ENCODE data around the gene KIF21B.

The KIF21B gene

GRCh38 chr1:200977071-200977754 lies 46.3 kb downstream of the KIF21B start:
- Histone ChIP-seq H3K27me3 (ENCODE audit: control insufficient read depth in 1 of 2, insufficient read depth in 1 of 2, low read length in 2 of 2) (peaks cover 0 to 8% of the 10 kb centered on the region in 2 experiments), H2BK15ac (ENCODE audit: low read depth, poor library complexity, severe bottlenecking) (no peak overlapping the region), H2AK5ac (ENCODE audit: low read length, severe bottlenecking) (no peak overlapping the region), H3K9ac (ENCODE audit: low read length) (no peak overlapping the region), H4K91ac (ENCODE audit: low read length) (no peak overlapping the region), H2BK12ac (ENCODE audit: low read length in 2 of 2) (no peak overlapping the region), H2BK5ac (ENCODE audit: low read depth, low read length, poor library complexity, severe bottlenecking) (no peak overlapping the region), H3K4ac (ENCODE audit: low read depth in 1 of 2, low read length in 2 of 2) (no peak overlapping the region), H4K8ac (ENCODE audit: low read length) (no peak overlapping the region), H3K18ac (ENCODE audit: low read depth in 1 of 2, low read length in 2 of 2) (no peak overlapping the region), H3K27ac (ENCODE audit: low read length, poor library complexity, severe bottlenecking) (no peak overlapping the region), H2AFZ (ENCODE audit: low read depth, low read length) (no peak overlapping the region), H3K23ac (ENCODE audit: low read length in 2 of 2) (no peak overlapping the region), H3K4me3 (ENCODE audit: insufficient read depth in 1 of 2, low read depth in 1 of 2, low read length in 2 of 2) (no peak overlapping the region), H3K4me1 (ENCODE audit: control insufficient read depth, insufficient read depth, low read depth, low read length) (peaks cover 3% of the 10 kb centered on the region), H3K4me2 (ENCODE audit: low read length, poor library complexity, severe bottlenecking) (no peak overlapping the region), H2BK120ac (ENCODE audit: low read depth, low read length) (no peak overlapping the region), H3K14ac (ENCODE audit: low read length in 2 of 2) (no peak overlapping the region), H3K79me1 (replicated peaks; ENCODE audit: low read length, poor library complexity, severe bottlenecking) (no peaks in the 10 kb centered on the region), H3K36me3 (ENCODE audit: control insufficient read depth in 1 of 2, insufficient read depth in 2 of 2, low read depth in 1 of 2, low read length in 2 of 2) (peaks cover 0 to 50% of the 10 kb centered on the region in 2 experiments), H3K9me3 (ENCODE audit: control insufficient read depth, low read length) (no peaks in the 10 kb centered on the region)
- no peak for DNase-seq
- WGBS: 95% methylated on average over 14 of the region's 16 CpGs

- no peaks in the 10 kb centered on the region for H3K9me3 ChIP-seq (ENCODE audit: control insufficient read depth, low read length)
- H2BK12ac ChIP-seq (ENCODE audit: low read length in 2 of 2): no peak overlapping the region
- no peak for DNase-seq
- H2AK5ac ChIP-seq (ENCODE audit: low read length, severe bottlenecking): no peak overlapping the region
- no peak overlapping the region for H3K18ac ChIP-seq (ENCODE audit: low read depth in 1 of 2, low read length in 2 of 2)
- peaks cover 0 to 5% of the 10 kb centered on the region in 2 experiments for H3K27me3 ChIP-seq (ENCODE audit: control insufficient read depth in 1 of 2, insufficient read depth in 1 of 2, low read length in 2 of 2)
- no peak overlapping the region for H4K8ac ChIP-seq (ENCODE audit: low read length)
- H2BK5ac ChIP-seq (ENCODE audit: low read depth, low read length, poor library complexity, severe bottlenecking): no peak overlapping the region
- H2BK15ac ChIP-seq (ENCODE audit: low read depth, poor library complexity, severe bottlenecking): no peak overlapping the region
- H2BK120ac ChIP-seq (ENCODE audit: low read depth, low read length): no peak overlapping the region
- H3K27ac ChIP-seq (ENCODE audit: low read length, poor library complexity, severe bottlenecking): no peak overlapping the region
- H3K23ac ChIP-seq (ENCODE audit: low read length in 2 of 2): no peak overlapping the region
- peaks cover 3% of the 10 kb centered on the region for H3K4me1 ChIP-seq (ENCODE audit: control insufficient read depth, insufficient read depth, low read depth, low read length)
- H4K91ac ChIP-seq (ENCODE audit: low read length): no peak overlapping the region
- H3K4me3 ChIP-seq (ENCODE audit: insufficient read depth in 1 of 2, low read depth in 1 of 2, low read length in 2 of 2): no peak overlapping the region
- 93% methylated on average over 8 of the region's 8 CpGs for WGBS
- H3K4me2 ChIP-seq (ENCODE audit: low read length, poor library complexity, severe bottlenecking): no peak overlapping the region
- no peak overlapping the region for H3K4ac ChIP-seq (ENCODE audit: low read depth in 1 of 2, low read length in 2 of 2)
- H3K9ac ChIP-seq (ENCODE audit: low read length): no peak overlapping the region
- peaks cover 0 to 45% of the 10 kb centered on the region in 2 experiments for H3K36me3 ChIP-seq (ENCODE audit: control insufficient read depth in 1 of 2, insufficient read depth in 2 of 2, low read depth in 1 of 2, low read length in 2 of 2)
- H3K79me1 ChIP-seq (replicated peaks; ENCODE audit: low read length, poor library complexity, severe bottlenecking): no peaks in the 10 kb centered on the region
- no peak overlapping the region for H2AFZ ChIP-seq (ENCODE audit: low read depth, low read length)
- H3K14ac ChIP-seq (ENCODE audit: low read length in 2 of 2): no peak overlapping the region
Observed at GRCh38 chr1:200976634-200977033, 46.9 kb downstream of the KIF21B start.

GRCh38 chr1:200975458-200975857 lies 48.1 kb downstream of the KIF21B start:
- 96% methylated on average over 13 of the region's 13 CpGs for WGBS
- H3K79me1 ChIP-seq (replicated peaks; ENCODE audit: low read length, poor library complexity, severe bottlenecking): no peaks in the 10 kb centered on the region
- no peak overlapping the region for H2AK5ac ChIP-seq (ENCODE audit: low read length, severe bottlenecking)
- no peak overlapping the region for H4K8ac ChIP-seq (ENCODE audit: low read length)
- no peak overlapping the region for H3K9ac ChIP-seq (ENCODE audit: low read length)
- no peak overlapping the region for H3K4ac ChIP-seq (ENCODE audit: low read depth in 1 of 2, low read length in 2 of 2)
- peaks cover 0 to 36% of the 10 kb centered on the region in 2 experiments for H3K36me3 ChIP-seq (ENCODE audit: control insufficient read depth in 1 of 2, insufficient read depth in 2 of 2, low read depth in 1 of 2, low read length in 2 of 2)
- no peak overlapping the region for H2BK15ac ChIP-seq (ENCODE audit: low read depth, poor library complexity, severe bottlenecking)
- no peak overlapping the region for H3K4me2 ChIP-seq (ENCODE audit: low read length, poor library complexity, severe bottlenecking)
- H3K27ac ChIP-seq (ENCODE audit: low read length, poor library complexity, severe bottlenecking): no peak overlapping the region
- no peak overlapping the region for H3K14ac ChIP-seq (ENCODE audit: low read length in 2 of 2)
- H3K18ac ChIP-seq (ENCODE audit: low read depth in 1 of 2, low read length in 2 of 2): no peak overlapping the region
- no peak overlapping the region for H3K4me3 ChIP-seq (ENCODE audit: insufficient read depth in 1 of 2, low read depth in 1 of 2, low read length in 2 of 2)
- no peaks in the 10 kb centered on the region for H3K9me3 ChIP-seq (ENCODE audit: control insufficient read depth, low read length)
- H3K4me1 ChIP-seq (ENCODE audit: control insufficient read depth, insufficient read depth, low read depth, low read length): peaks cover 3% of the 10 kb centered on the region
- H3K27me3 ChIP-seq (ENCODE audit: control insufficient read depth in 1 of 2, insufficient read depth in 1 of 2, low read length in 2 of 2): peaks cover 0 to 3% of the 10 kb centered on the region in 2 experiments
- no peak overlapping the region for H2BK120ac ChIP-seq (ENCODE audit: low read depth, low read length)
- DNase-seq: no peak
- no peak overlapping the region for H3K23ac ChIP-seq (ENCODE audit: low read length in 2 of 2)
- no peak overlapping the region for H2BK5ac ChIP-seq (ENCODE audit: low read depth, low read length, poor library complexity, severe bottlenecking)
- no peak overlapping the region for H2AFZ ChIP-seq (ENCODE audit: low read depth, low read length)
- no peak overlapping the region for H4K91ac ChIP-seq (ENCODE audit: low read length)
- no peak overlapping the region for H2BK12ac ChIP-seq (ENCODE audit: low read length in 2 of 2)

GRCh38 chr1:200974711-200975110 lies 48.8 kb downstream of the KIF21B start:
- Histone ChIP-seq H2AK5ac (ENCODE audit: low read length, severe bottlenecking) (no peak overlapping the region), H3K27ac (ENCODE audit: low read length, poor library complexity, severe bottlenecking) (no peak overlapping the region), H3K36me3 (ENCODE audit: control insufficient read depth in 1 of 2, insufficient read depth in 2 of 2, low read depth in 1 of 2, low read length in 2 of 2) (peaks cover 0 to 35% of the 10 kb centered on the region in 2 experiments), H3K4me1 (ENCODE audit: control insufficient read depth, insufficient read depth, low read depth, low read length) (peaks cover 3% of the 10 kb centered on the region), H3K4me3 (ENCODE audit: insufficient read depth in 1 of 2, low read depth in 1 of 2, low read length in 2 of 2) (no peak overlapping the region), H3K14ac (ENCODE audit: low read length in 2 of 2) (no peak overlapping the region), H3K79me1 (replicated peaks; ENCODE audit: low read length, poor library complexity, severe bottlenecking) (no peaks in the 10 kb centered on the region), H2BK120ac (ENCODE audit: low read depth, low read length) (no peak overlapping the region), H2BK15ac (ENCODE audit: low read depth, poor library complexity, severe bottlenecking) (no peak overlapping the region), H3K4ac (ENCODE audit: low read depth in 1 of 2, low read length in 2 of 2) (no peak overlapping the region), H3K27me3 (ENCODE audit: control insufficient read depth in 1 of 2, insufficient read depth in 1 of 2, low read length in 2 of 2) (no peaks in the 10 kb centered on the region), H3K9ac (ENCODE audit: low read length) (no peak overlapping the region), H2BK5ac (ENCODE audit: low read depth, low read length, poor library complexity, severe bottlenecking) (no peak overlapping the region), H3K18ac (ENCODE audit: low read depth in 1 of 2, low read length in 2 of 2) (no peak overlapping the region), H2BK12ac (ENCODE audit: low read length in 2 of 2) (no peak overlapping the region), H2AFZ (ENCODE audit: low read depth, low read length) (no peak overlapping the region), H3K9me3 (ENCODE audit: control insufficient read depth, low read length) (no peaks in the 10 kb centered on the region), H4K8ac (ENCODE audit: low read length) (no peak overlapping the region), H3K23ac (ENCODE audit: low read length in 2 of 2) (no peak overlapping the region), H4K91ac (ENCODE audit: low read length) (no peak overlapping the region), H3K4me2 (ENCODE audit: low read length, poor library complexity, severe bottlenecking) (no peak overlapping the region)
- no peak for DNase-seq
- 98% methylated on average over 12 of the region's 12 CpGs for WGBS
